HL-60/S4 (cell line): ENCODE data around the gene DNAJB13.

Experiments used
- in situ Hi-C: fragments of 300-500 bp; cut with MboI; formaldehyde crosslinking; loops from 2 replicates; pipeline ENCODE4 v1.14.3; 2022; ENCODE audit warnings: low sequenced_read_pairs

DNAJB13 gene

GRCh38 chr11:74011360-74012073 is 60.7 kb downstream of the DNAJB13 start:
- in situ Hi-C loops = no loop called here

- in situ Hi-C loops = no loop called here
These were observed 61.4 kb downstream of the DNAJB13 start for GRCh38 chr11:74012074-74012809.

GRCh38 chr11:74013141-74013540 is 62.3 kb downstream of the DNAJB13 start:
- in situ Hi-C loops = no loop called here

- in situ Hi-C loops = no loop called here
These were observed 64.1 kb downstream of the DNAJB13 start for GRCh38 chr11:74014880-74015279.

- in situ Hi-C loops = no loop called here
These were observed 65.3 kb downstream of the DNAJB13 start for GRCh38 chr11:74015919-74016684.

GRCh38 chr11:74017631-74018030 is 66.8 kb downstream of the DNAJB13 start:
- in situ Hi-C loops = no loop called here

- in situ Hi-C loops = no loop called here
These were observed 67.6 kb downstream of the DNAJB13 start for GRCh38 chr11:74018331-74019005.

GRCh38 chr11:74019104-74019738 is 68.4 kb downstream of the DNAJB13 start:
- in situ Hi-C loops = no loop called here

- in situ Hi-C loops = no loop called here
These were observed 69.0 kb downstream of the DNAJB13 start for GRCh38 chr11:74019860-74020259.
